DMS114 treated with DMSO at 0.1 percent for 48 hours (cell line): ENCODE data around the gene SPATA19.
A peak's percentile ranks its signal among the peaks of the same experiment; 100 is the strongest.

Experiments
- DNase-seq: peaks from one replicate; lab custom pipeline; 2025; ENCODE audit not compliant: unreplicated experiment; lab: John Stamatoyannopoulos, UW

Gene SPATA19

GRCh38 chr11:133835593-133836548 is 9.4 kb downstream of the SPATA19 start:
- peak; percentile 9 for DNase-seq

GRCh38 chr11:133834682-133835592 is 10.4 kb downstream of the SPATA19 start:
- peak; percentile 51 for DNase-seq

GRCh38 chr11:133833898-133834681 is 11.2 kb downstream of the SPATA19 start:
- DNase-seq = no peak

- no peak for DNase-seq
Measured at GRCh38 chr11:133832991-133833897, 12.1 kb downstream of the SPATA19 start.

GRCh38 chr11:133832096-133832990 is 13.0 kb downstream of the SPATA19 start:
- no peak for DNase-seq

- DNase-seq = no peak
Measured at GRCh38 chr11:133830931-133831907, 14.1 kb downstream of the SPATA19 start.

GRCh38 chr11:133829566-133829965 is 15.7 kb downstream of the SPATA19 start:
- no peak for DNase-seq

GRCh38 chr11:133828871-133829270 is 16.4 kb downstream of the SPATA19 start:
- no peak for DNase-seq

GRCh38 chr11:133827556-133827955 is 17.8 kb downstream of the SPATA19 start:
- DNase-seq = no peak

- no peak for DNase-seq
Measured at GRCh38 chr11:133826866-133827265, 18.4 kb downstream of the SPATA19 start.

GRCh38 chr11:133825666-133826065 is 19.6 kb downstream of the SPATA19 start:
- DNase-seq = no peak

GRCh38 chr11:133825156-133825555 is 20.2 kb downstream of the SPATA19 start:
- no peak for DNase-seq

GRCh38 chr11:133824593-133824992 is 20.7 kb downstream of the SPATA19 start:
- DNase-seq = no peak

GRCh38 chr11:133823614-133824013 is 21.7 kb downstream of the SPATA19 start:
- DNase-seq = no peak

- no peak for DNase-seq
Measured at GRCh38 chr11:133823211-133823610, 22.1 kb downstream of the SPATA19 start.

GRCh38 chr11:133821776-133822175 is 23.5 kb downstream of the SPATA19 start:
- no peak for DNase-seq

- DNase-seq = no peak
Measured at GRCh38 chr11:133819746-133820315, 25.5 kb downstream of the SPATA19 start.
